ENCODE data around the gene GNB1L. TPM values are rescaled to one million over a fixed set of nuclear protein-coding genes. Genes with fewer than 3 reads are reported as not detected.

GNB1L gene
- total RNA-seq, 2 experiments from 2014 or later = 8.8 to 9.8 TPM

- no peak overlapping the region for H3K27ac Mint-ChIP-seq
- no peaks in the 10 kb centered on the region for H3K9me3 Mint-ChIP-seq
- intact Hi-C loops (cut with micrococcal nuclease) = no loop called here
- CTCF ChIA-PET = no interaction called here
- no peak for DNase-seq
- no peak overlapping the region for H3K4me3 Mint-ChIP-seq
- H3K4me1 Mint-ChIP-seq (ENCODE audit: low read depth) = no peaks in the 10 kb centered on the region
- no peaks in the 10 kb centered on the region for H3K36me3 Mint-ChIP-seq (ENCODE audit: low read depth)
- H3K27me3 Mint-ChIP-seq (ENCODE audit: low read depth) = no peaks in the 10 kb centered on the region
Measured at GRCh38 chr22:19740586-19740985, 114.1 kb downstream of the GNB1L start.

GRCh38 chr22:19739911-19740449 lies 114.7 kb downstream of the GNB1L start:
- DNase-seq = no peak
- no peak overlapping the region for H3K4me3 Mint-ChIP-seq
- no peaks in the 10 kb centered on the region for H3K4me1 Mint-ChIP-seq (ENCODE audit: low read depth)
- no peaks in the 10 kb centered on the region for H3K36me3 Mint-ChIP-seq (ENCODE audit: low read depth)
- CTCF ChIA-PET = no interaction called here
- no peaks in the 10 kb centered on the region for H3K27me3 Mint-ChIP-seq (ENCODE audit: low read depth)
- no peak overlapping the region for H3K27ac Mint-ChIP-seq
- intact Hi-C loops (cut with micrococcal nuclease) = no loop called here
- H3K9me3 Mint-ChIP-seq = no peaks in the 10 kb centered on the region

- intact Hi-C loops (cut with micrococcal nuclease) = no loop called here
- Mint-ChIP-seq H3K4me3 (no peak overlapping the region), H3K27me3 (ENCODE audit: low read depth) (no peaks in the 10 kb centered on the region), H3K36me3 (ENCODE audit: low read depth) (no peaks in the 10 kb centered on the region), H3K9me3 (no peaks in the 10 kb centered on the region), H3K27ac (no peak overlapping the region), H3K4me1 (ENCODE audit: low read depth) (no peaks in the 10 kb centered on the region)
- no peak for DNase-seq
- CTCF ChIA-PET = no interaction called here
Measured at GRCh38 chr22:19739448-19739895, 115.2 kb downstream of the GNB1L start.

DNA sequence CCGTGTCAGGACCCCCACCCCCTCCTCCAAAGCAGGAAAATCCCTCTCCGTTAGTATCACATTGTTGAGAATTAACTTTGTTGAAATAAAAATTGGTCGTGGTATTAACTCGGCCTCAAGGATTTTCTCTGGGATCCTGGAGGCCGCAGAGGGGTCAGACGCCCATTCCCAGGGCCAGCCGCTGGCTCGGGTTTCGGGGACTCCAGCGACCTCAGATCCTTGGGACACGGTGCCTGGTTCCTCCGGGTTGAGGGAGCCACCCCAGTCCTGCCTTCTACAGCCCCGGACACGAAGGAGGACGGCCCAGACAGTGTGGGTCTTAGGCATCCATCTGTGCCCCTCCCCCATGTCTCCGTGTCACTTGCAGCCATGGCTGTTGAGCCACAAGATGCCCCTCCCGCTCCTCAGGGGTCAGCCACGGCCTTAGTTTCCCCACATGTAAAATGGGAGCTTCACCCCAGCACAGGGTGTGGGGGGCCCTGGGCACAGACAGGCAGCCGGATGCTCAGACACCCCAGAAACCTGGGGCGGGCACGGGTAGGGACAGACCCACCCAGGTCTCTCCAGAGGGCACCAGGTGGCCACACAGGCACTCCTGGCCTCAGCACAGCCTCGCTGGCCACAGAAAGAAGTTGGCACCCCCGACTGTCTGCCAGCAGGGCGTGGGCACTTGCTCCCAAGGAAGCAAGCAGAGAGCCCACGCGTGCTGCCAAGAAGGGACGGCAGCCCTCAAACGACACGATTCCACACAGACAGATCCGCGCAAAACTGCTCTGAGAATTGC lies 115.8 kb downstream of the GNB1L start:
- intact Hi-C loops (cut with micrococcal nuclease) = no loop called here
- no peaks in the 10 kb centered on the region for H3K27me3 Mint-ChIP-seq (ENCODE audit: low read depth)
- no peak overlapping the region for H3K27ac Mint-ChIP-seq
- H3K4me1 Mint-ChIP-seq (ENCODE audit: low read depth) = no peaks in the 10 kb centered on the region
- H3K9me3 Mint-ChIP-seq = no peaks in the 10 kb centered on the region
- no peaks in the 10 kb centered on the region for H3K36me3 Mint-ChIP-seq (ENCODE audit: low read depth)
- no peak overlapping the region for H3K4me3 Mint-ChIP-seq
- CTCF ChIA-PET = no interaction called here
- DNase-seq = no peak

DNA sequence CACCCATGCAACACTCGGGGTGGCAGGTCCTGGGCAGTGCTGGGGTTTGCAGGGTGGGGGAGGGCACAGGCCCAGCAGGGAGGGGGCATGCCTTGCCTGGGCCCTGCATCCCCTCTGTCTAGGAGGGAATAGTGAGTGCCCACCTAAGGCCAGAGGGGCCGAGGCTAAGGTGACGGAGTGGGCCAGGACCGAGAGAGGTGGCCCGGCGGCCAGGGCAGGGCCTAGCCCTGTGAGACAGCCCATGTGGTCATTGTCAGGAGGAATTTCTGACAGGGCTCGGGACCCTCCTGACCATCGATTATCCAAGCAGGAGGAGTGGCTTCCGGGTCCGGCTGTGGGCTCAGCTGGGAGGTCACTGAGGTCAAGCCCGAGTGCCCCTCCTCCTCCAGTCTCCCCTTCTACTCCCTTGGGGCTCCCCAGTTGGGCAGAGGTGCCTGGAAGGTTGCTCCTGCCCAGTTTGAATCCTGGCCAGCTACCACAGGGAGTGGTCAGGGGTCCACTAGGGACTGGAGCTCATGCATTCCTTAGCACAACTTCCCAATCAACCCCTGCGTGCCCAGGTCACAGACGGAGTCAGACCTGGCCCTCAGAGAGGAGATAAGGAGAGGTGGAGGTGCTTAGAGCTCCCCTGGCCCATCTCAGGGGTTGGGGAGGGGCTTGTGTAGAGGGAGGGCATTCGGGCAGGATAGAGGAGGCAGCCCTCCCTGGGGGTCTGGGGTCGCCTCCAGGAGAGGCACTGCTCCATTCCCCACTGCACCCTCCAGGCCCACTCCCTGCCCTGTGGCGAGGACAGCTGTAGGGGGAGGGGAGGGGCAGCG lies 116.6 kb downstream of the GNB1L start:
- Mint-ChIP-seq H3K4me3 (no peak overlapping the region), H3K9me3 (no peaks in the 10 kb centered on the region), H3K27ac (no peak overlapping the region), H3K27me3 (ENCODE audit: low read depth) (no peaks in the 10 kb centered on the region), H3K36me3 (ENCODE audit: low read depth) (no peaks in the 10 kb centered on the region), H3K4me1 (ENCODE audit: low read depth) (no peaks in the 10 kb centered on the region)
- CTCF ChIA-PET = no interaction called here
- no peak for DNase-seq
- intact Hi-C loops (cut with micrococcal nuclease) = no loop called here

DNA sequence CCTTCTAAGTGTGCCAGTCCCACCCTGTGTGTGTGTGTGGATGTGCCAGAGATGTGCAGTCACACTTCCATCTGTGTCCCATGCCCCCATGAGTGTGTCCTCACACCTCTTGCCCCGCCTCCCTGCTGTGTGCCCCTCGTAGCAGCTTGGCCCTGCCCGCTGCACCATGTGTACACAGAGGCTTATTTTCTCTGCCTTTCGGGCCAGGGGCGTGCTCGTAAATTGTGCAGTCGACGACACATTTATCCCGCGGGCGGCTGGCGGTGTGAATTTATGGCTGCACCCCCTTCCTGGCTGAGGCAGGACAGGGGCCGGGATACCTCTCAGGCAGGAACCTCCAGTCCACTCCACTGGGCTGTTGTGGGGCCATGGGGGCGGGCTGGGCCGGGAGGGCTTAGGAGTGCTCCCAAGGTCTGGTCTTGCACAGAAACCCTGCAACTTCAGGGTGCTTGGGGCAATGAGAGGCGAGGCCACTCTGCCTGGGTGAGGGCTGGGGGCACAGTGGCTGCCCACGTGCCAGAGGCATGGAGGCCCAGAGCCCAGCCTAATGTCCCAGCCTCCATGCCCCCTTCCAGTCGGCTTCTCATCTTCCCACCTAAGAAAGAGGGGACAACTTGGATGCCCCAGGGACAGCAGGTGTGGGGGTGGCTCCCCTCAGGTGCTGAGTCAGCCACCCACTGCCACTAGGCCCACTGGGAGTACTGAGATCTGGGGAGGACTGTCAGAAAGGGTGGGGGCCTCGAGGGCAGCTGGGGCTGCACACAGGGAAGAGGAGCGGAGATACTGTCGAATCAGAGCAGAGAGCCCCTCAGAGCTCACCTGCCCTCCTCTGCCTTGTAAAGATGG lies 118.8 kb downstream of the GNB1L start:
- H3K9me3 Mint-ChIP-seq = no peaks in the 10 kb centered on the region
- H3K4me3 Mint-ChIP-seq = no peak overlapping the region
- H3K27ac Mint-ChIP-seq = no peak overlapping the region
- no peaks in the 10 kb centered on the region for H3K36me3 Mint-ChIP-seq (ENCODE audit: low read depth)
- no peak for DNase-seq
- no peaks in the 10 kb centered on the region for H3K4me1 Mint-ChIP-seq (ENCODE audit: low read depth)
- CTCF ChIA-PET = interaction anchor here (0.6 kb wide), 1 partner anchor 96 kb away, joined by 6 read pairs; no protein-coding TSS in a partner anchor
- no peaks in the 10 kb centered on the region for H3K27me3 Mint-ChIP-seq (ENCODE audit: low read depth)
- intact Hi-C loops (cut with micrococcal nuclease) = no loop called here

- no peak for DNase-seq
- no peaks in the 10 kb centered on the region for H3K27me3 Mint-ChIP-seq (ENCODE audit: low read depth)
- H3K36me3 Mint-ChIP-seq (ENCODE audit: low read depth) = no peaks in the 10 kb centered on the region
- no peak overlapping the region for H3K27ac Mint-ChIP-seq
- CTCF ChIA-PET = no interaction called here
- intact Hi-C loops (cut with micrococcal nuclease) = loop anchor here (5.0 kb wide), 1 partner anchor 157 kb away; no protein-coding TSS in a partner anchor
- no peak overlapping the region for H3K4me3 Mint-ChIP-seq
- H3K9me3 Mint-ChIP-seq = no peaks in the 10 kb centered on the region
- no peaks in the 10 kb centered on the region for H3K4me1 Mint-ChIP-seq (ENCODE audit: low read depth)
Measured at GRCh38 chr22:19734837-19735382, 119.8 kb downstream of the GNB1L start.

DNA sequence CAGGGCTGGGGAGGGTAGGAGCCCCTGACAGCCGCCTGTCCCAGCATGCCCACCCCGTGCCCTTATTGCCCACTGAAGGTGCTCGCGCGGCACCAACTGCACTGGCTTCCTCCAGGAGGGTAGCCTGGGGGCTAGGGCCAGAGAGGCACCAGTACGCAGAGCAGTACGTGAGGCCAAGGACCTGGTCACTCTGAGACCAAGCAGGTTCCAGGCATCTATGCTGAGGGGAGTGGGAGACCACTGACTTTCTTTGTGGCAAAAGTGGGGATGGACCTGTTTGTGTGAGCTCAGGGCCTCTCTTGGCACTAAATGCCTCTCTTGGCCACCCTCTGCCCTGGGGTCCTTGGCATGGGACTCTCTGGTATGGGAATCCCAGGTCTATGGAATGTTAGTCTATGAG lies 120.5 kb downstream of the GNB1L start:
- no peak overlapping the region for H3K27ac Mint-ChIP-seq
- intact Hi-C loops (cut with micrococcal nuclease) = loop anchor here (5.0 kb wide), 1 partner anchor 158 kb away; no protein-coding TSS in a partner anchor
- DNase-seq = no peak
- no peaks in the 10 kb centered on the region for H3K27me3 Mint-ChIP-seq (ENCODE audit: low read depth)
- CTCF ChIA-PET = interaction anchor here (1.0 kb wide), 1 partner anchor 176 kb away, joined by 3 read pairs; no protein-coding TSS in a partner anchor
- no peak overlapping the region for H3K4me3 Mint-ChIP-seq
- no peaks in the 10 kb centered on the region for H3K9me3 Mint-ChIP-seq
- no peaks in the 10 kb centered on the region for H3K4me1 Mint-ChIP-seq (ENCODE audit: low read depth)
- H3K36me3 Mint-ChIP-seq (ENCODE audit: low read depth) = no peaks in the 10 kb centered on the region

- CTCF ChIA-PET = interaction anchor here (1.0 kb wide), 1 partner anchor 176 kb away, joined by 3 read pairs; no protein-coding TSS in a partner anchor
- H3K27me3 Mint-ChIP-seq (ENCODE audit: low read depth) = no peaks in the 10 kb centered on the region
- intact Hi-C loops (cut with micrococcal nuclease) = loop anchor here (5.0 kb wide), 1 partner anchor 159 kb away; no protein-coding TSS in a partner anchor
Measured at GRCh38 chr22:19733755-19734154, 120.9 kb downstream of the GNB1L start.

More at GRCh38 chr22:19733755-19734154, 120.9 kb downstream of the GNB1L start:
- DNase-seq = no peak
- no peaks in the 10 kb centered on the region for H3K4me1 Mint-ChIP-seq (ENCODE audit: low read depth)
- no peak overlapping the region for H3K4me3 Mint-ChIP-seq
- H3K27ac Mint-ChIP-seq = no peak overlapping the region
- no peaks in the 10 kb centered on the region for H3K9me3 Mint-ChIP-seq
- no peaks in the 10 kb centered on the region for H3K36me3 Mint-ChIP-seq (ENCODE audit: low read depth)
